HCT116 (cell line): ENCODE results near the gene PPP1R1B. TPM values are rescaled to one million over a fixed set of nuclear protein-coding genes. Genes with fewer than 3 reads are reported as not detected.

Experiments used
- ATAC-seq: fragments of 200-7000 bp; cut with Tn5 transposase; 2 replicates; pipeline ENCODE4 v1.9.1; 2020; ENCODE audit warnings: mild to moderate bottlenecking, moderate library complexity
- BruUV-seq: library from RNA; stranded (reverse); fragments of 400-500 nt; replicated peaks from 2 replicates; lab custom pipeline; 2021; lab: Mats Ljungman, UMichigan
- CTCF ChIA-PET: fragments of 300-600 bp; sonication (Branson Sonifier 250); formaldehyde crosslinking; loops from one replicate; lab custom pipeline; 2021; ENCODE audit warnings: antibody characterized with exemption; lab: Charles Lee
- POLR2A ChIA-PET: fragments of 300-600, 350-600 bp; sonication (Branson Sonifier 250); formaldehyde crosslinking; loops from one replicate; lab custom pipeline; 2021; ENCODE audit warnings: antibody characterized with exemption; lab: Charles Lee
- RAD21 ChIA-PET, 2 experiments: fragments of 300-600 bp; sonication (Branson Sonifier 250); formaldehyde crosslinking; loops; one replicate each; lab custom pipeline; 2023; ENCODE audit warnings: low total read pairs in 2 of 2; ENCODE audit not compliant: uncharacterized antibody in 2 of 2, unreplicated experiment in 2 of 2, low non-redundant PET in 1 of 2; lab: Charles Lee
- DNase-seq: peaks from one replicate; pipeline ENCODE4 v3.0.0-alpha.2; 2010; ENCODE audit warnings: low read depth, low spot score
- H2AFZ ChIP-seq: fragments of 200-600 bp; shearing (Covaris generic), sonication (generic); 2 replicates; pipeline ENCODE4 v1.6.1; 2017; ENCODE audit warnings: low read depth, mixed run types, mixed read lengths, antibody characterized with exemption, low read length; ENCODE audit not compliant: poor library complexity, severe bottlenecking
- H3K27ac ChIP-seq: 2 replicates; pipeline ENCODE4 v1.5.1; 2012; ENCODE audit warnings: low read depth, low read length
- H3K27me3 ChIP-seq: fragments of 200-600 bp; sonication (generic); 2 replicates; pipeline ENCODE4 v1.6.1; 2016; ENCODE audit warnings: mixed run types, low read length, mixed read lengths; ENCODE audit not compliant: insufficient read depth
- H3K36me3 ChIP-seq, 2 experiments: fragments of 200-500 bp in 1 of 2; fragments of 200-600 bp in 1 of 2; sonication (Bioruptor generic) in 1 of 2; sonication (generic) in 1 of 2; 2 replicates each; pipeline versions ENCODE4 v1.5.1 to v1.6.1; 2014 to 2016; ENCODE audit warnings: low read length in 2 of 2, inconsistent platforms in 1 of 2, mixed read lengths in 1 of 2, mixed run types in 1 of 2; ENCODE audit not compliant: insufficient read depth in 2 of 2, control insufficient read depth in 1 of 2
- H3K4me1 ChIP-seq, 2 experiments: fragments of 200-600 bp in 1 of 2; sonication (generic) in 1 of 2; 2 replicates each; pipeline versions ENCODE4 v1.5.1 to v1.6.1; 2012 to 2017; ENCODE audit warnings: low read length in 2 of 2, inconsistent platforms in 1 of 2, mild to moderate bottlenecking in 1 of 2, mixed read lengths in 1 of 2, mixed run types in 1 of 2, moderate library complexity in 1 of 2; ENCODE audit not compliant: insufficient read depth in 2 of 2, control insufficient read depth in 1 of 2
- H3K4me2 ChIP-seq: fragments of 200-600 bp; sonication (generic); 2 replicates; pipeline ENCODE4 v1.6.1; 2017; ENCODE audit warnings: mixed run types, low read length, mixed read lengths
- H3K4me3 ChIP-seq, 2 experiments: fragments of 200-600 bp in 1 of 2; sonication (generic) in 1 of 2; replicated peaks in 1 of 2; 2 replicates each; pipeline ENCODE4 v1.5.1; 2011 to 2016; ENCODE audit warnings: low read length in 2 of 2, control low read depth in 1 of 2, low read depth in 1 of 2, mild to moderate bottlenecking in 1 of 2, mixed read lengths in 1 of 2, mixed run types in 1 of 2
- H3K79me2 ChIP-seq: fragments of 200-600 bp; sonication (generic); 2 replicates; pipeline ENCODE4 v1.6.1; 2017; ENCODE audit warnings: mild to moderate bottlenecking, mixed run types, low read length, moderate library complexity, mixed read lengths; ENCODE audit not compliant: insufficient read depth
- H3K9ac ChIP-seq: fragments of 200-600 bp; sonication (generic); 2 replicates; pipeline ENCODE4 v1.6.1; 2016; ENCODE audit warnings: low read length, mixed read lengths
- H3K9me2 ChIP-seq: fragments of 200-600 bp; sonication (generic), shearing (Covaris generic); 2 replicates; pipeline ENCODE4 v1.6.1; 2017; ENCODE audit warnings: mixed run types, mild to moderate bottlenecking, moderate library complexity; ENCODE audit not compliant: insufficient read depth
- H3K9me3 ChIP-seq, 2 experiments: fragments of 200-500 bp in 1 of 2; fragments of 200-600 bp in 1 of 2; sonication (Bioruptor generic) in 1 of 2; sonication (generic) in 1 of 2; 2 replicates each; pipeline ENCODE4 v1.6.1; 2014 to 2017; ENCODE audit warnings: low read length in 2 of 2, mixed read lengths in 2 of 2, inconsistent platforms in 1 of 2, low read depth in 1 of 2, mild to moderate bottlenecking in 1 of 2, mixed run types in 1 of 2, moderate library complexity in 1 of 2; ENCODE audit not compliant: control insufficient read depth in 1 of 2, insufficient read depth in 1 of 2
- H4K20me1 ChIP-seq: fragments of 200-600 bp; sonication (generic), shearing (Covaris generic); 2 replicates; pipeline ENCODE4 v1.6.1; 2017; ENCODE audit warnings: mixed run types, mild to moderate bottlenecking, moderate library complexity; ENCODE audit not compliant: insufficient read depth
- EGR1 ChIP-seq: IDR thresholded peaks from 2 replicates; pipeline ENCODE4 v1.6.1; 2012; ENCODE audit warnings: low read depth
- ELF1 ChIP-seq: IDR thresholded peaks from 2 replicates; pipeline ENCODE4 v1.6.1; 2012; ENCODE audit warnings: low read depth, borderline replicate concordance
- EZH2 ChIP-seq: fragments of 200-600 bp; sonication (generic); IDR thresholded peaks from 2 replicates; pipeline ENCODE4 v1.6.1; 2017; ENCODE audit warnings: antibody characterized with exemption, mixed run types
- FOSL1 ChIP-seq: IDR thresholded peaks from 2 replicates; pipeline ENCODE4 v1.6.1; 2012; ENCODE audit warnings: low read depth
- JUND ChIP-seq: IDR thresholded peaks from 2 replicates; pipeline ENCODE4 v1.6.1; 2012
- MAX ChIP-seq: IDR thresholded peaks from 2 replicates; pipeline ENCODE4 v1.6.1; 2012
- POLR2A ChIP-seq: IDR thresholded peaks from 2 replicates; pipeline ENCODE4 v1.7.0; 2011; ENCODE audit warnings: borderline replicate concordance; ENCODE audit not compliant: insufficient read depth, insufficient read length; ENCODE audit errors: extremely low read depth
- POLR2AphosphoS5 ChIP-seq: IDR thresholded peaks from 2 replicates; pipeline ENCODE4 v1.6.1; 2011; ENCODE audit warnings: mild to moderate bottlenecking, low read depth, low read length, moderate library complexity
- RAD21 ChIP-seq: IDR thresholded peaks from 2 replicates; pipeline ENCODE4 v1.6.1; 2012; ENCODE audit warnings: low read depth, mild to moderate bottlenecking
- REST ChIP-seq: IDR thresholded peaks from 2 replicates; pipeline ENCODE4 v1.6.1; 2012; ENCODE audit warnings: low read depth
- SIN3A ChIP-seq: IDR thresholded peaks from 2 replicates; pipeline ENCODE4 v1.6.1; 2012; ENCODE audit warnings: low read depth
- SP1 ChIP-seq: IDR thresholded peaks from 2 replicates; pipeline ENCODE4 v1.6.1; 2012; ENCODE audit warnings: low read depth
- SRF ChIP-seq: IDR thresholded peaks from 2 replicates; pipeline ENCODE4 v1.6.1; 2012; ENCODE audit warnings: low read depth
- TCF7L2 ChIP-seq: IDR thresholded peaks from 2 replicates; pipeline ENCODE4 v1.7.0; 2011; ENCODE audit warnings: borderline replicate concordance, inconsistent platforms; ENCODE audit not compliant: insufficient read depth, insufficient read length; ENCODE audit errors: extremely low read depth
- ZBTB33 ChIP-seq: IDR thresholded peaks from 2 replicates; pipeline ENCODE4 v1.6.1; 2011; ENCODE audit warnings: mild to moderate bottlenecking, low read length, moderate library complexity; ENCODE audit not compliant: insufficient replicate concordance; ENCODE audit errors: extremely low read depth
- intact Hi-C: fragments of 100-400 bp; cut with micrococcal nuclease; formaldehyde crosslinking; loops from 2 replicates; pipeline ENCODE4 v1.10.0; 2022
- total RNA-seq: library from RNA; stranded (reverse); gene quantifications from one replicate; pipeline ENCODE4 v1.2.1, GENCODE V29; 2021; ENCODE audit not compliant: unreplicated experiment
- TF ChIP-seq, protein P1 (sequence below): IDR thresholded peaks from 2 replicates; pipeline ENCODE4 v1.6.1; 2012
- TF ChIP-seq, protein P2 (sequence below), 3 experiments: fragments of 200-600 bp in 1 of 3; sonication (generic) in 1 of 3; IDR thresholded peaks in 2 of 3; conservative IDR thresholded peaks in 1 of 3; 2 replicates each; pipeline ENCODE4 v1.5.1; 2012 to 2017; ENCODE audit warnings: low read depth in 2 of 3, low read length in 2 of 3, antibody characterized with exemption in 1 of 3, borderline replicate concordance in 1 of 3, control low read depth in 1 of 3, mild to moderate bottlenecking in 1 of 3, mixed read lengths in 1 of 3, mixed run types in 1 of 3, moderate library complexity in 1 of 3; ENCODE audit not compliant: insufficient read depth in 1 of 3

The PPP1R1B gene
- total RNA-seq, 1 experiment from 2014 or later: 0.49 TPM

DNA sequence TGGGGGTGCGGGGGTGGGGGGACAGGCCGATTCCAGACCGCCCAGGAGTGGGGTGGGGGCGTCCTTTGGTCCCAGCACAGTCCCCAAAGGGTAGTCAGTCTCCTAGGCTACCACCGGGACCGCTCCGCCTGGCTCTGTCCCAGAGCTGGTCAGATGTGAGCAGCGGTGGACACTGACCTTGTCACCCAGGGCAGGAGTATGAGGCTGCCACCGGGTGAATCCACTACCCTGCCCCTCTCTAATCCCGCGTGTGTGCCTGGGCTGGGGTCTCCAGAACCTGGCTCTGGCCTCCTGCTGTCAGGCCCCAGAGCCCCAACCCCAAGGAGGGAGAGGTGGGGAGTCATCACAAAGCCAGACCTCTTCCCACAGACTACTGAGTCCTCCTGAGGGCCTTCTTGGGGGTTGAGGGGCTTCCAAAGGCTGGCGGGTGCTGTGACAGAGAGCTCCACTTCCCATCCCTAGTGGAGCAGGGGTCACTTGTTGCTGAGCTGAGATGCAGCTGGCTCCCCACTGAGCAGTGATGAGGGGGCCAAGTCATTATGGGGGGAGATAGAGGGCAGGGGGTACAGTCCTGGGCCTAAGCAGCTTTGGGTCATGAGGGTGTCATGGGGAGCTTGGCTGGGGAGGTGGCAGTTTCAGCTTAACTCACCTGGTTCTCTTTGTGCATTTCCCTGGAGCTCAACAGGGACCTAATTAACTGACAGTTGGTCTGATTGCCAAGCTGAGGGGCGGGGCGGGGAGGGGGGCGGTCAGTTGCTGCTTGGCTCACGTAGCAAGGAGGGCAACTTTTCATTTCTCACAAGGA, 1.2 kb downstream of the PPP1R1B start:
- ATAC-seq: no peak
- BruUV-seq: no TSS peak
- Histone ChIP-seq H3K36me3 (no peaks in the 10 kb centered on the region), H3K9ac (no peak overlapping the region), H3K27ac (no peak overlapping the region), H3K4me2 (no peak overlapping the region), H3K79me2 (no peaks in the 10 kb centered on the region), H4K20me1 (no peaks in the 10 kb centered on the region), H3K9me2 (no peaks in the 10 kb centered on the region), H3K27me3 (no peaks in the 10 kb centered on the region), H3K9me3 (no peaks in the 10 kb centered on the region), H2AFZ (no peak overlapping the region), H3K4me1 (peaks cover 26 to 44% of the 10 kb centered on the region in 2 experiments), H3K4me3 (no peak overlapping the region)
- TF ChIP-seq REST: no peak
- no peak for TF ChIP-seq FOSL1
- no peak for TF ChIP-seq MAX
- TF ChIP-seq SP1: no peak
- TF ChIP-seq, protein P1, sequence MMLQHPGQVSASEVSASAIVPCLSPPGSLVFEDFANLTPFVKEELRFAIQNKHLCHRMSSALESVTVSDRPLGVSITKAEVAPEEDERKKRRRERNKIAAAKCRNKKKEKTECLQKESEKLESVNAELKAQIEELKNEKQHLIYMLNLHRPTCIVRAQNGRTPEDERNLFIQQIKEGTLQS: no peak
- no peak for TF ChIP-seq ZBTB33
- no peak for TF ChIP-seq SRF
- no peak for TF ChIP-seq POLR2AphosphoS5
- TF ChIP-seq JUND: no peak
- no peak for TF ChIP-seq SIN3A
- no peak for TF ChIP-seq EZH2
- TF ChIP-seq, protein P2, sequence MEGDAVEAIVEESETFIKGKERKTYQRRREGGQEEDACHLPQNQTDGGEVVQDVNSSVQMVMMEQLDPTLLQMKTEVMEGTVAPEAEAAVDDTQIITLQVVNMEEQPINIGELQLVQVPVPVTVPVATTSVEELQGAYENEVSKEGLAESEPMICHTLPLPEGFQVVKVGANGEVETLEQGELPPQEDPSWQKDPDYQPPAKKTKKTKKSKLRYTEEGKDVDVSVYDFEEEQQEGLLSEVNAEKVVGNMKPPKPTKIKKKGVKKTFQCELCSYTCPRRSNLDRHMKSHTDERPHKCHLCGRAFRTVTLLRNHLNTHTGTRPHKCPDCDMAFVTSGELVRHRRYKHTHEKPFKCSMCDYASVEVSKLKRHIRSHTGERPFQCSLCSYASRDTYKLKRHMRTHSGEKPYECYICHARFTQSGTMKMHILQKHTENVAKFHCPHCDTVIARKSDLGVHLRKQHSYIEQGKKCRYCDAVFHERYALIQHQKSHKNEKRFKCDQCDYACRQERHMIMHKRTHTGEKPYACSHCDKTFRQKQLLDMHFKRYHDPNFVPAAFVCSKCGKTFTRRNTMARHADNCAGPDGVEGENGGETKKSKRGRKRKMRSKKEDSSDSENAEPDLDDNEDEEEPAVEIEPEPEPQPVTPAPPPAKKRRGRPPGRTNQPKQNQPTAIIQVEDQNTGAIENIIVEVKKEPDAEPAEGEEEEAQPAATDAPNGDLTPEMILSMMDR (IDR thresholded peaks at IDR 0.05 in 2 of 3, conservative IDR thresholded peaks at IDR 0.05 in 1 of 3; ENCODE audit: borderline replicate concordance in 1 of 3, insufficient read depth in 1 of 3, low read depth in 2 of 3, low read length in 2 of 3): no peak
- TF ChIP-seq TCF7L2: no peak
- TF ChIP-seq RAD21: no peak
- TF ChIP-seq EGR1: no peak
- TF ChIP-seq ELF1: no peak
- TF ChIP-seq POLR2A: no peak
- intact Hi-C loops: no loop called here
- CTCF ChIA-PET: interaction anchor here (1.3 to 8.3 kb wide), 3 partner anchors 6 to 80 kb away, joined by 5 to 157 read pairs (median 8); no protein-coding TSS in a partner anchor
- no peak for DNase-seq
- POLR2A ChIA-PET: interaction anchor here (0.7 kb wide), 1 partner anchor 186 kb away, joined by 3 read pairs; no protein-coding TSS in a partner anchor
- RAD21 ChIA-PET: no interaction called here
